SK-N-MC (cell line): ENCODE results near the gene ZNF30.
"Not testable (repeated sequence)": the region's sequence is repeated elsewhere in the genome, so short reads cannot be mapped to it uniquely, and the experiment has no call there.

Experiments used
- DNase-seq: peaks from one replicate; pipeline ENCODE4 v3.0.0-alpha.2; 2011; ENCODE audit warnings: low read depth, low spot score
- H3K27ac ChIP-seq: fragments of 200-600 bp; sonication (generic); 2 replicates; pipeline ENCODE4 v1.5.1; 2016; ENCODE audit warnings: mixed run types
- H3K36me3 ChIP-seq: fragments of 200-600 bp; sonication (generic); 2 replicates; pipeline ENCODE4 v1.6.1; 2017; ENCODE audit warnings: antibody characterized with exemption, low read length, mixed read lengths; ENCODE audit not compliant: insufficient read depth
- H3K4me3 ChIP-seq: fragments of 200-600 bp; sonication (generic); 2 replicates; pipeline ENCODE4 v1.5.1; 2016
- H3K9ac ChIP-seq: fragments of 200-600 bp; sonication (generic); 2 replicates; pipeline ENCODE4 v1.8.0; 2017; ENCODE audit warnings: mixed run types, mixed read lengths; ENCODE audit not compliant: insufficient read length
- H3K9me3 ChIP-seq: fragments of 200-600 bp; sonication (generic); 2 replicates; pipeline ENCODE4 v1.6.1; 2017; ENCODE audit warnings: low read depth, mild to moderate bottlenecking, antibody characterized with exemption, low read length, moderate library complexity, mixed read lengths
- EZH2 ChIP-seq: fragments of 200-600 bp; sonication (generic); IDR thresholded peaks from one replicate; pipeline ENCODE4 v1.6.1; 2017; ENCODE audit warnings: antibody characterized with exemption
- FOXP2 ChIP-seq: optimal IDR thresholded peaks from 2 replicates; pipeline ENCODE3; 2011; ENCODE audit warnings: mild to moderate bottlenecking, moderate library complexity; ENCODE audit not compliant: insufficient read depth; ENCODE audit errors: extremely low read length, control extremely low read depth
- POLR2AphosphoS5 ChIP-seq: IDR thresholded peaks from 2 replicates; pipeline ENCODE4 v1.6.1; 2012; ENCODE audit warnings: mild to moderate bottlenecking, low read depth, low read length, borderline replicate concordance

Gene ZNF30

GRCh38 chr19:34963573-34964406 is 37.1 kb downstream of the ZNF30 start, which contains the start of gene ZNF792:
Gene ZNF792 (minus strand): TSS chr19:34964229. CDS start chr19:34963662, 567 bp downstream.
- H3K9me3 ChIP-seq, result no peaks in the 10 kb centered on the region
- no peaks in the 10 kb centered on the region for H3K36me3 ChIP-seq
- no peak for TF ChIP-seq FOXP2
- no peak within 1 kb of the TSS for H3K9ac ChIP-seq
- no peak for DNase-seq
- peak within 1 kb of the TSS; percentile 58 for H3K4me3 ChIP-seq
- H3K27ac ChIP-seq, result no peak within 1 kb of the TSS

GRCh38 chr19:34964598-34964997 is 37.9 kb downstream of the ZNF30 start:
- no peak overlapping the region for H3K27ac ChIP-seq
- no peak overlapping the region for H3K4me3 ChIP-seq
- TF ChIP-seq POLR2AphosphoS5, result no peak
- no peaks in the 10 kb centered on the region for H3K36me3 ChIP-seq
- DNase-seq, result no peak
- H3K9ac ChIP-seq, result no peak overlapping the region
- H3K9me3 ChIP-seq, result no peaks in the 10 kb centered on the region

GRCh38 chr19:34965505-34965904 is 38.8 kb downstream of the ZNF30 start:
- DNase-seq, H3K9ac ChIP-seq, H3K27ac ChIP-seq, H3K4me3 ChIP-seq, H3K9me3 ChIP-seq, H3K36me3 ChIP-seq: not testable (repeated sequence)

DNA sequence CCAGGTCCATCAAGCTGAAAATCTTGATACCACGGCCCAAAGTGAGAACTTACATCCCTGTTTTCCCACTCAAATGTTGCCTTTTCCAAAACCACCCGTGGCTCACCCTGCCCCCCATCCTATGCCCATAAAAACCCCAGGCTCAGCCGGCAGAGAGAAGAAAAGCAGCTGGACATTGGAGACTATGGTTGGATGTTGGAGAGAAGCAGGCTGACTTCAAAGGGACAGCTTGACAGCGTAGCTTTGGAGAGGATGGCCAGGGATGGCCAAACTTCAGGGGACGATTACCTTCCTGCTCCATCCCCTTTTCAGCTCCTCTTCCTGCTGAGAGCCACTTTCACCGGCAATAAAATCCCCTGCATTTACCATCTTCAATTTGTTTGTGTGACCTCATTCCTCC is 40.8 kb downstream of the ZNF30 start:
- TF ChIP-seq POLR2AphosphoS5, result no peak
- no peak for TF ChIP-seq FOXP2
- TF ChIP-seq EZH2, result no peak
- no peaks in the 10 kb centered on the region for H3K9me3 ChIP-seq
- H3K4me3 ChIP-seq, result no peak overlapping the region
- no peak overlapping the region for H3K9ac ChIP-seq
- no peak overlapping the region for H3K27ac ChIP-seq
- DNase-seq, result no peak
- H3K36me3 ChIP-seq, result no peaks in the 10 kb centered on the region

- TF ChIP-seq FOXP2, result no peak
- TF ChIP-seq EZH2, result no peak
- TF ChIP-seq POLR2AphosphoS5, result no peak
- Histone ChIP-seq H3K27ac (no peak overlapping the region), H3K36me3 (no peaks in the 10 kb centered on the region), H3K9ac (no peak overlapping the region), H3K9me3 (no peaks in the 10 kb centered on the region), H3K4me3 (no peak overlapping the region)
- DNase-seq, result no peak
These were observed 43.0 kb downstream of the ZNF30 start for GRCh38 chr19:34969721-34970120.

- not testable (repeated sequence) for H3K9ac ChIP-seq, H3K27ac ChIP-seq, H3K36me3 ChIP-seq, DNase-seq, H3K9me3 ChIP-seq, H3K4me3 ChIP-seq
These were observed 43.6 kb downstream of the ZNF30 start for GRCh38 chr19:34970185-34970780.

GRCh38 chr19:34972163-34972705 is 45.5 kb downstream of the ZNF30 start:
- Histone ChIP-seq H3K9me3 (no peaks in the 10 kb centered on the region), H3K9ac (no peak overlapping the region), H3K27ac (no peak overlapping the region), H3K4me3 (no peak overlapping the region), H3K36me3 (no peaks in the 10 kb centered on the region)
- TF ChIP-seq FOXP2 (no peak), EZH2 (no peak), POLR2AphosphoS5 (no peak)
- DNase-seq, result no peak

DNA sequence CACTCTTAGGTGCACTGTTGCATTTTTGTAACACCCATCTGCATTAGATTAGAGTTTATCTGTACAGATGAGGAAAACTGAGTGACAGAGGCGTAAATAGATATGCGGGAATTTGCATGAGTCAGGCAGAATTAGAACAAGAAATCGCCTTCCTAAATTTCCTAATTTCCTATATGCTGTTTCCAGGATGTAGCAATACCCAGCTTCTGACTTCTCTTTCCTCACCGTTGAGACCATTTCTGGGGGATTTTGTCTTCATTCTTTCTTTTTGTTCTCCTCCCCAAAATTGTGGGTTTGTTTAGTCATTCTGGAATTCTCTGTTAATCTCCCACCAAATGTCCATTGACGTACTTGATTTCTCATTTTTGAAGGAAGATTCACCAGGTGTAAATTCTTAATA is 47.9 kb downstream of the ZNF30 start:
- no peaks in the 10 kb centered on the region for H3K36me3 ChIP-seq
- no peak overlapping the region for H3K27ac ChIP-seq
- no peak for DNase-seq
- no peaks in the 10 kb centered on the region for H3K9me3 ChIP-seq
- H3K9ac ChIP-seq, result no peak overlapping the region
- H3K4me3 ChIP-seq, result no peak overlapping the region
- no peak for TF ChIP-seq FOXP2
- no peak for TF ChIP-seq POLR2AphosphoS5
- TF ChIP-seq EZH2, result no peak

- no peak for DNase-seq
- H3K9me3 ChIP-seq, result no peaks in the 10 kb centered on the region
- H3K27ac ChIP-seq, result no peak overlapping the region
- no peak overlapping the region for H3K4me3 ChIP-seq
- TF ChIP-seq FOXP2 (no peak), POLR2AphosphoS5 (no peak)
- H3K36me3 ChIP-seq, result no peaks in the 10 kb centered on the region
- H3K9ac ChIP-seq, result no peak overlapping the region
These were observed 48.4 kb downstream of the ZNF30 start for GRCh38 chr19:34975056-34975455.
